SU-DHL-6 (cell line): ENCODE measurements around the gene MNT.

ENCODE experiments used
- H2AFZ ChIP-seq: fragments of 200-600 bp; sonication (generic); 2 replicates; pipeline ENCODE4 v1.6.1; 2014; ENCODE audit warnings: low read depth, mild to moderate bottlenecking, moderate library complexity, mixed read lengths, antibody characterized with exemption, low read length; ENCODE audit not compliant: severe bottlenecking
- H3F3A ChIP-seq: fragments of 200-600 bp; shearing (Covaris generic); 2 replicates; pipeline ENCODE4 v1.6.0; 2016; ENCODE audit warnings: antibody characterized with exemption, mild to moderate bottlenecking; ENCODE audit not compliant: insufficient read depth
- H3K27ac ChIP-seq: fragments of 200-600 bp; sonication (generic); 2 replicates; pipeline ENCODE4 v1.5.1; 2016; ENCODE audit warnings: low read depth, mild to moderate bottlenecking, low read length, moderate library complexity, mixed read lengths
- H3K27me3 ChIP-seq: fragments of 200-600 bp; sonication (generic), shearing (Covaris generic); 2 replicates; pipeline ENCODE4 v1.6.0; 2014; ENCODE audit warnings: mild to moderate bottlenecking, low read length
- H3K36me3 ChIP-seq: fragments of 200-600 bp; sonication (generic); 2 replicates; pipeline ENCODE4 v1.6.1; 2014; ENCODE audit warnings: mild to moderate bottlenecking, low read length, mixed read lengths
- H3K4me2 ChIP-seq: fragments of 300-600, 200-600 bp; shearing (Covaris generic), sonication (generic); 2 replicates; pipeline ENCODE4 v1.6.0; 2014; ENCODE audit warnings: low read length, low read depth, mild to moderate bottlenecking; ENCODE audit not compliant: poor library complexity, severe bottlenecking
- H3K4me3 ChIP-seq: fragments of 200-600 bp; sonication (generic); 2 replicates; pipeline ENCODE4 v1.5.1; 2014; ENCODE audit warnings: antibody characterized with exemption, low read length, mild to moderate bottlenecking, mixed read lengths; ENCODE audit not compliant: insufficient read depth, poor library complexity, severe bottlenecking
- H3K79me2 ChIP-seq: fragments of 200-600 bp; sonication (generic); 2 replicates; pipeline ENCODE4 v1.6.1; 2014; ENCODE audit warnings: mild to moderate bottlenecking, low read length, moderate library complexity; ENCODE audit not compliant: insufficient read depth
- H3K9ac ChIP-seq: fragments of 200-600 bp; sonication (generic); 2 replicates; pipeline ENCODE4 v1.7.0; 2014; ENCODE audit warnings: mild to moderate bottlenecking, low read length
- H3K9me2 ChIP-seq: fragments of 200-600 bp; sonication (generic); replicated peaks from 2 replicates; pipeline ENCODE4 v1.6.1; 2014; ENCODE audit warnings: low read length; ENCODE audit not compliant: insufficient read depth
- H3K9me3 ChIP-seq: fragments of 200-600 bp; sonication (generic); 2 replicates; pipeline ENCODE4 v1.6.1; 2014; ENCODE audit warnings: low read length, mixed read lengths; ENCODE audit not compliant: insufficient read depth
- H4K20me1 ChIP-seq: fragments of 200-600 bp; sonication (generic); 2 replicates; pipeline ENCODE4 v1.6.1; 2014; ENCODE audit warnings: low read depth, mild to moderate bottlenecking, antibody characterized with exemption, low read length, moderate library complexity, mixed read lengths
- EZH2phosphoT487 ChIP-seq: fragments of 200-600 bp; sonication (generic), shearing (Covaris generic); conservative IDR thresholded peaks from 2 replicates; pipeline ENCODE4 v1.6.1; 2018; ENCODE audit warnings: mild to moderate bottlenecking, antibody characterized with exemption, low read length, moderate library complexity, mixed read lengths
- TF ChIP-seq, protein P1 (sequence below): fragments of 200-600 bp; sonication (generic); IDR thresholded peaks from one replicate; pipeline ENCODE4 v1.5.1; 2017; ENCODE audit warnings: antibody characterized with exemption, mild to moderate bottlenecking, low read length, moderate library complexity; ENCODE audit not compliant: insufficient read depth, poor library complexity, severe bottlenecking

The MNT gene

DNA sequence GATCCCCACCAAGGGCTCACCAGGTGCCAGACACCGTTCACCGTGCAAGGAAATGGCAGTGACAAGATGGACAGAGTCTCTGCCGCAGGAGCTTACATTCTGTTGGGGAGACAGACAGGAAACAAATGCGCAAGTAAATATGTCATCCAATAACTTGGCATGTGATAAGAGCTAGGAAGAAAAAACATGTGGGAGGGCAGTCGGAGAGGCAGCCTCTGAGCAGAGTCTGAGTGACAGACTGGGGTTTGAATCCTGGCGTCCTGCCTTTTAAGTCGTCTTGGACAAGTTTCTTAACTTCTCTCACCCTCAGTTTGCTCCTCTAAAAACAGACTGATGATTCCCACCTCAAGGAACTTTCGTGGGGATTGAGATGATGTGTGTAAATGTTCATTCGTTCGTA is 56.3 kb downstream of the MNT start:
- Histone ChIP-seq H3K36me3 (no peaks in the 10 kb centered on the region), H4K20me1 (no peaks in the 10 kb centered on the region), H3K9me2 (no peaks in the 10 kb centered on the region), H3K4me2 (no peak overlapping the region), H3F3A (no peaks in the 10 kb centered on the region), H3K27ac (no peak overlapping the region), H3K4me3 (no peak overlapping the region), H3K79me2 (no peaks in the 10 kb centered on the region), H2AFZ (no peak overlapping the region), H3K9ac (no peak overlapping the region), H3K27me3 (no peaks in the 10 kb centered on the region), H3K9me3 (no peaks in the 10 kb centered on the region)
- TF ChIP-seq, protein P1, sequence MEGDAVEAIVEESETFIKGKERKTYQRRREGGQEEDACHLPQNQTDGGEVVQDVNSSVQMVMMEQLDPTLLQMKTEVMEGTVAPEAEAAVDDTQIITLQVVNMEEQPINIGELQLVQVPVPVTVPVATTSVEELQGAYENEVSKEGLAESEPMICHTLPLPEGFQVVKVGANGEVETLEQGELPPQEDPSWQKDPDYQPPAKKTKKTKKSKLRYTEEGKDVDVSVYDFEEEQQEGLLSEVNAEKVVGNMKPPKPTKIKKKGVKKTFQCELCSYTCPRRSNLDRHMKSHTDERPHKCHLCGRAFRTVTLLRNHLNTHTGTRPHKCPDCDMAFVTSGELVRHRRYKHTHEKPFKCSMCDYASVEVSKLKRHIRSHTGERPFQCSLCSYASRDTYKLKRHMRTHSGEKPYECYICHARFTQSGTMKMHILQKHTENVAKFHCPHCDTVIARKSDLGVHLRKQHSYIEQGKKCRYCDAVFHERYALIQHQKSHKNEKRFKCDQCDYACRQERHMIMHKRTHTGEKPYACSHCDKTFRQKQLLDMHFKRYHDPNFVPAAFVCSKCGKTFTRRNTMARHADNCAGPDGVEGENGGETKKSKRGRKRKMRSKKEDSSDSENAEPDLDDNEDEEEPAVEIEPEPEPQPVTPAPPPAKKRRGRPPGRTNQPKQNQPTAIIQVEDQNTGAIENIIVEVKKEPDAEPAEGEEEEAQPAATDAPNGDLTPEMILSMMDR, result no peak
- TF ChIP-seq EZH2phosphoT487, result no peak

DNA sequence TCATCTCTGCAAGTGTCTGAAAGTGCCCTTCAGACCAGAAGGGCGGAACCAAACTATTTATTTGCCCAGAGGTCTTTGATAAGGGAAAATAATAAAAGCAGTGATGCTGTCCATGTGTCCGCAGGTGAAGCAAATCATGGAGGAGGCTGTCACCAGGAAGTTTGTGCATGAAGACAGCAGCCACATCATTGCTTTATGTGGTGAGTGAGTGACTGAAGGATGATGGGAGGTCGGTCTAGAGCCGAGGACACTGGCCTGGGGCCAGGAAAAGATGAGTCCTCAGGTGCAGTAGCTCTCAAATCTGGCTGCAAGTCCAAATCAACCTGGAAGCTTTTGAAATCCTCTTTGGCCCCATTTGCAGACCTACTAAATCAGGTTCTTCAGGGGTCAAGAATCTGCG is 57.4 kb downstream of the MNT start:
- H2AFZ ChIP-seq, result no peak overlapping the region

DNA sequence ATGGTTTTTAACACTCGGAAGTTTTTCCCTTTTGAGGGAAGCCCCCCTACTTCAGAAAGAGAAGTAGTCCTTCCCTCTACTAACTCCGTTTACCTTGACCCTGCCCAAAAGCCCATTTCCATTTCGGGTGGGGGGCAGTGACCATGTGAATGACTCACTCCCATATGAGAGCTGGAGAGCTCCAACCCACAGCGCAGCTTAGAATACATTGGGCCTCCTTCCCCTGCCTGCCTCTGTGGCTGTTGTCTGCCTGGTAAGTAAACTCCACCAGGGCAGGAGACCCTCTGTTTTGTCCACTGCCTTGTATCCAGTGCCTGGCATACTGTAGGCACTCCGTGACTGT is 62.6 kb downstream of the MNT start:
- Histone ChIP-seq H3K79me2 (peaks cover 36% of the 10 kb centered on the region), H3F3A (peaks cover 5% of the 10 kb centered on the region; the same call in 1 of the 2 replicates), H3K36me3 (peaks cover 21% of the 10 kb centered on the region), H3K9ac (peak overlapping the region; percentile 84), H3K27ac (peak overlapping the region; percentile 62), H3K27me3 (no peaks in the 10 kb centered on the region), H3K4me2 (peak overlapping the region; percentile 73), H3K9me3 (no peaks in the 10 kb centered on the region), H3K4me3 (peak overlapping the region; percentile 64), H2AFZ (peak overlapping the region; percentile 87), H4K20me1 (no peaks in the 10 kb centered on the region), H3K9me2 (no peaks in the 10 kb centered on the region)
- TF ChIP-seq, protein P1, result no peak
- no peak for TF ChIP-seq EZH2phosphoT487

More for the DNA sequence above, 57.4 kb downstream of the MNT start:
- H3K36me3 ChIP-seq, result no peaks in the 10 kb centered on the region
- H3K27me3 ChIP-seq, result no peaks in the 10 kb centered on the region
- peaks cover 1% of the 10 kb centered on the region; the same call in 1 of the 2 replicates for H3K79me2 ChIP-seq
- H3K9ac ChIP-seq, result no peak overlapping the region
- H3K9me2 ChIP-seq, result no peaks in the 10 kb centered on the region
- no peak overlapping the region for H3K4me2 ChIP-seq
- TF ChIP-seq, protein P1, result no peak
- no peak for TF ChIP-seq EZH2phosphoT487
- no peaks in the 10 kb centered on the region for H3K9me3 ChIP-seq
- no peak overlapping the region for H3K27ac ChIP-seq
- no peaks in the 10 kb centered on the region for H4K20me1 ChIP-seq
- no peak overlapping the region for H3K4me3 ChIP-seq
- peaks cover under 1% of the 10 kb centered on the region; the same call in 1 of the 2 replicates for H3F3A ChIP-seq
